Measurements from ENCODE around the gene DIP2C. TPM values are rescaled to one million over a fixed set of nuclear protein-coding genes. Genes with fewer than 3 reads are reported as not detected.

DIP2C gene
- total RNA-seq, 2 donors from 2014 or later, result 12.3 to 41.8 TPM

DNA sequence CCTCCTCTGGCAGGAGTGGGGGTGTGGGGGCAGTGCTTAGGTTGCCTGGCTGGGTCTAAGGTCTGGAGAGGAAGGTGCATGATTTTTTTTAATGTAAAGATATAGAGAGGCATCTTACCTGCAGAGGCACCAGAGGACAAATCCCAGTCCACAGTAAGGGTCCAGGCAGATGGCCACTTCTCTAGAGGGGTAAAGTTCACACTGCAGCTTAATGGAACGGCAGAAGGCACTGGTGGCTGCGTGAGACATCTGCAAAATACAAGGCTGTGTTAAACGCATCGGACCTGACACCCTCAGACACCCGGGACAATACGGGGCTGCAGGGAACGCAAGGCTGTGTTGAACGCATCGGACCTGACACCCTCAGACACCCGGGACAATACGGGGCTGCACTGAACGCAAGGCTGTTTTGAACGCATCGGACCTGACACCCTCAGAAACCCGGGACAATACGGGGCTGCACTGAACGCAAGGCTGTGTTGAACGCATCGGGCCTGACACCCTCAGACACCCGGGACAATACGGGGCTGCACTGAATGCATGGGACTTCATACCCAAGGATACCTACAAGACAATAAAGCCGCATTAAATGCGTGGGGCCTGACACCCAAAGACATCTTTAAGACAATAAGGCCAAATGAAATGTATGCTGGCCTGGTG is 348.3 kb downstream of the DIP2C start:
- no peak for DNase-seq (ENCODE audit: low spot score)
- H3K36me3 ChIP-seq, result peaks cover 0 to 4% of the 10 kb centered on the region in 2 donors
- no peaks in the 10 kb centered on the region for H3K9me3 ChIP-seq
- no peak for TF ChIP-seq POLR2A (IDR thresholded peaks at IDR 0.05)
- TF ChIP-seq, protein P1, sequence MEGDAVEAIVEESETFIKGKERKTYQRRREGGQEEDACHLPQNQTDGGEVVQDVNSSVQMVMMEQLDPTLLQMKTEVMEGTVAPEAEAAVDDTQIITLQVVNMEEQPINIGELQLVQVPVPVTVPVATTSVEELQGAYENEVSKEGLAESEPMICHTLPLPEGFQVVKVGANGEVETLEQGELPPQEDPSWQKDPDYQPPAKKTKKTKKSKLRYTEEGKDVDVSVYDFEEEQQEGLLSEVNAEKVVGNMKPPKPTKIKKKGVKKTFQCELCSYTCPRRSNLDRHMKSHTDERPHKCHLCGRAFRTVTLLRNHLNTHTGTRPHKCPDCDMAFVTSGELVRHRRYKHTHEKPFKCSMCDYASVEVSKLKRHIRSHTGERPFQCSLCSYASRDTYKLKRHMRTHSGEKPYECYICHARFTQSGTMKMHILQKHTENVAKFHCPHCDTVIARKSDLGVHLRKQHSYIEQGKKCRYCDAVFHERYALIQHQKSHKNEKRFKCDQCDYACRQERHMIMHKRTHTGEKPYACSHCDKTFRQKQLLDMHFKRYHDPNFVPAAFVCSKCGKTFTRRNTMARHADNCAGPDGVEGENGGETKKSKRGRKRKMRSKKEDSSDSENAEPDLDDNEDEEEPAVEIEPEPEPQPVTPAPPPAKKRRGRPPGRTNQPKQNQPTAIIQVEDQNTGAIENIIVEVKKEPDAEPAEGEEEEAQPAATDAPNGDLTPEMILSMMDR (IDR thresholded peaks at IDR 0.05), result no peak
- no peak for TF ChIP-seq POLR2AphosphoS5 (IDR thresholded peaks at IDR 0.05)
- WGBS, result 92% methylated on average over 23 of the region's 23 CpGs
- intact Hi-C loops (cut with DNase I), result no loop called here
- H3K27me3 ChIP-seq (replicated peaks; ENCODE audit: insufficient read depth), result no peaks in the 10 kb centered on the region
- H3K4me1 ChIP-seq (replicated peaks), result no peaks in the 10 kb centered on the region
- no peak overlapping the region for H3K4me3 ChIP-seq
- H3K27ac ChIP-seq, result no peak overlapping the region

DNA sequence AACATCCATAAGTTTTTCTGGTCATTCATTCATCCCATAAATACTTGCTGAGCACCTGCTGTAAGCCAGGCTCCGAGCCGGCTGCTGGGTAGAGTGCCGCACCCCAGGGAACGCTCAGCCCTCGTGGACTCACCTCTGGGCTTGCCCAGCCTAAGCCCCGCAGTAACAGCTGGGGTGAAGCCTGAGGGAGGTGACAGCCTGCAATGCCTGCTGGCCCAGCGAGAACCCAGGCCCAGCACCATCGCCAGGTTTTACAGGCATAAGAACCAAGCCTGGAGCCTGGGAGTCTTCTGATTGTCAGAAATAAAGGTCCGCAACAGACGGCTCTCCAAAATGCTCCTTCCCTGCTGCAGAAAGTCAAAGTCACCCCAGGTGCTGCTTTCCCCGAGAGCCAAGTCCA is 348.8 kb downstream of the DIP2C start:
- no peak overlapping the region for H3K4me3 ChIP-seq
- WGBS, result 93% methylated on average over 11 of the region's 11 CpGs
- peaks cover 0 to 4% of the 10 kb centered on the region in 2 donors for H3K36me3 ChIP-seq
- TF ChIP-seq, protein P1 (IDR thresholded peaks at IDR 0.05), result no peak
- H3K27ac ChIP-seq, result no peak overlapping the region
- DNase-seq (ENCODE audit: low spot score), result no peak
- H3K9me3 ChIP-seq, result no peaks in the 10 kb centered on the region
- no peaks in the 10 kb centered on the region for H3K27me3 ChIP-seq (replicated peaks; ENCODE audit: insufficient read depth)
- intact Hi-C loops (cut with DNase I), result no loop called here
- no peaks in the 10 kb centered on the region for H3K4me1 ChIP-seq (replicated peaks)

DNA sequence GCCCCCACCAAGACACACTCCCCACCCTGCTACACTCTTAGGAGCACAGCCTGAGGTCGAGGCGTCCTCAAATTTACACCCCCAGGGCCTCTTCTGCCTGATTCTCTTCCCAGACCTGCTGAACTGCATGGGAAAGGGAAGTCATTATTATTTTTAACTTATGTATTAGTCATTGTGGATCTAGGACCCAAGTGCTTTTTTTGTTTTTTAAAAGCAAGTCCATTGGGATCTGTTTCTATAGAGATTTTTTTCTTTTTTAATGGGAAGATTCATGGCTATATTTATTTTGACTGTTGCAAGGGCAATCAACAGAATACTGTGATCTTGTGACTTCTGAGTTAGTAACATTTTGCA is 350.5 kb downstream of the DIP2C start:
- H3K36me3 ChIP-seq, result no peaks in the 10 kb centered on the region
- no peaks in the 10 kb centered on the region for H3K9me3 ChIP-seq
- intact Hi-C loops (cut with DNase I), result no loop called here
- H3K27me3 ChIP-seq (replicated peaks; ENCODE audit: insufficient read depth), result no peaks in the 10 kb centered on the region
- DNase-seq (ENCODE audit: low spot score), result no peak
- TF ChIP-seq, protein P1 (IDR thresholded peaks at IDR 0.05), result no peak
- TF ChIP-seq POLR2AphosphoS5 (IDR thresholded peaks at IDR 0.05), result no peak
- no peak for TF ChIP-seq POLR2A (IDR thresholded peaks at IDR 0.05)
- WGBS, result 67% methylated on average over 2 of the region's 2 CpGs
- H3K27ac ChIP-seq, result no peak overlapping the region
- no peaks in the 10 kb centered on the region for H3K4me1 ChIP-seq (replicated peaks)
- H3K4me3 ChIP-seq, result no peak overlapping the region

DNA sequence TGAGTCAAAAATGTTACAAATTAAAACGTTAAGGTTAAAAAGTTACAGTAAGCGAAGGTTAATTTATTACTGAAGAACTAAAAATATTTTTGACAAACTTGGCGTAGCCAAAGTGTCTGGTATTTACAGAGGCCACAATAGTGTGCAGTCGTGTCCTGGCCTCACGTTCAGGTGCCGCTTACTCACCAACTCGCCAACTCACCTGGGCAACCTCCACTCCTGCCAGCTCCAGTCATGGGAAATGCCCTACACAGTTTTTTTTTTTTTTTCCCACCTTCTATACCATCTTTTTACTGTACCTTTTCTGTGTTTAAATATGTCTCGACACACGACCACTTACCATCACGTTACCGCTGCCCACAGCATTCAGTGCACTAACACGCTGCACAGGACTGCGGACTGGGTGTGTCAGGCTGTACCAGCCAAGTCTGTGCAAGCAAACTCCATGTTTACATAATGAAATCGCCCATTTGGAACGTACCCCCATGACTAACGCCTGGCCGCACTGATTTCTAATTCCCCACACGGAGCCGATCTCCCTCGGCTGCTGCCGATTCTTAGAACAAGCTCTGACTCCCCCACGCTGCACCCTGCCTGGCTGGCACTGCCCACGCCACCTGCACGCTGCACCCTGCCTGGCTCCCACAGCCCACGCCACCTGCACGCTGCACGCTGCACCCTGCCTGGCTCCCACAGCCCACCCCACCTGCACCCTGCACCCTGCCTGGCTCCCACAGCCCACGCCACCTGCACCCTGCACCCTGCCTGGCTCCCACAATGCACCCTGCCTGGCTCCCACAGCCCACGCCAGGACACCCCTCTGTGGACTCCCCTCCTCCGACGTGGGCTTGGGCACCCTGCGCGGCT is 351.1 kb downstream of the DIP2C start:
- H3K27me3 ChIP-seq (replicated peaks; ENCODE audit: insufficient read depth), result no peaks in the 10 kb centered on the region
- H3K4me1 ChIP-seq (replicated peaks), result no peaks in the 10 kb centered on the region
- no peaks in the 10 kb centered on the region for H3K9me3 ChIP-seq
- WGBS, result 46% methylated on average over 33 of the region's 33 CpGs
- H3K36me3 ChIP-seq, result no peaks in the 10 kb centered on the region
- intact Hi-C loops (cut with DNase I), result no loop called here
- DNase-seq (ENCODE audit: low spot score), result peak; percentile 40
- H3K27ac ChIP-seq, result no peak overlapping the region
- TF ChIP-seq POLR2AphosphoS5 (IDR thresholded peaks at IDR 0.05) (peak; percentile 23), POLR2A (IDR thresholded peaks at IDR 0.05) (no peak)
- TF ChIP-seq, protein P1 (IDR thresholded peaks at IDR 0.05), result no peak
- no peak overlapping the region for H3K4me3 ChIP-seq

Data from prostate gland (tissue), 2 donors.